Fibroblast of lung (primary cell): ENCODE measurements around the gene KCND3. TPM values are rescaled to one million over a fixed set of nuclear protein-coding genes. Genes with fewer than 3 reads are reported as not detected.

ENCODE experiments used
- DNase-seq, 2 donors: peaks; one replicate each; pipeline versions ENCODE4 v3.0.0 to v3.0.0-alpha.2; 2010; ENCODE audit warnings: low read depth in 2 of 2
- H2AFZ ChIP-seq: 2 replicates; pipeline ENCODE4 v1.5.1; 2012; ENCODE audit warnings: low read length, control low read depth, inconsistent platforms
- H3K27ac ChIP-seq: 2 replicates; pipeline ENCODE4 v1.5.1; 2011; ENCODE audit warnings: low read length, control low read depth; ENCODE audit not compliant: insufficient read depth
- H3K27me3 ChIP-seq: 2 replicates; pipeline ENCODE4 v1.5.1; 2011; ENCODE audit warnings: mild to moderate bottlenecking, low read length; ENCODE audit not compliant: control insufficient read depth, insufficient read depth
- H3K36me3 ChIP-seq: 2 replicates; pipeline ENCODE4 v1.5.1; 2011; ENCODE audit warnings: low read length; ENCODE audit not compliant: control insufficient read depth, insufficient read depth
- H3K4me1 ChIP-seq: 2 replicates; pipeline ENCODE4 v1.5.1; 2011; ENCODE audit warnings: low read length; ENCODE audit not compliant: control insufficient read depth, insufficient read depth; ENCODE audit errors: extremely low read depth
- H3K4me2 ChIP-seq: 2 replicates; pipeline ENCODE4 v1.5.1; 2011; ENCODE audit warnings: low read length, control low read depth; ENCODE audit not compliant: insufficient read depth; ENCODE audit errors: extremely low read depth
- H3K4me3 ChIP-seq, 4 experiments: fragments of 200-600 bp in 1 of 4; sonication (generic) in 1 of 4; replicated peaks in 1 of 4; 2 replicates each; pipeline ENCODE4 v1.5.1; 2011 to 2016; ENCODE audit warnings: low read length in 4 of 4, low read depth in 3 of 4, mild to moderate bottlenecking in 3 of 4, control low read depth in 2 of 4, inconsistent platforms in 1 of 4, mixed read lengths in 1 of 4; ENCODE audit not compliant: insufficient read depth in 1 of 4; ENCODE audit errors: control extremely low read depth in 1 of 4
- H3K79me2 ChIP-seq: 2 replicates; pipeline ENCODE4 v1.5.1; 2012; ENCODE audit warnings: mild to moderate bottlenecking, low read length, inconsistent platforms; ENCODE audit not compliant: control insufficient read depth, insufficient read depth
- H3K9ac ChIP-seq: 2 replicates; pipeline ENCODE4 v1.5.1; 2011; ENCODE audit warnings: mild to moderate bottlenecking, low read length, control low read depth; ENCODE audit not compliant: insufficient read depth
- H3K9me3 ChIP-seq: 2 replicates; pipeline ENCODE4 v1.5.1; 2012; ENCODE audit warnings: low read depth, low read length; ENCODE audit not compliant: control insufficient read depth, insufficient read depth
- H4K20me1 ChIP-seq: 2 replicates; pipeline ENCODE4 v1.5.1; 2011; ENCODE audit warnings: low read length; ENCODE audit not compliant: control insufficient read depth, insufficient read depth; ENCODE audit errors: extremely low read depth
- CTCF ChIP-seq, 2 donors: IDR thresholded peaks in 1 of 2; conservative IDR thresholded peaks in 1 of 2; 1 replicate in 1 of 2; 2 replicates in 1 of 2; pipeline ENCODE4 v1.5.1; 2011 to 2012; ENCODE audit warnings: low read length in 2 of 2, control low read depth in 1 of 2, inconsistent platforms in 1 of 2, low read depth in 1 of 2, mild to moderate bottlenecking in 1 of 2
- EZH2 ChIP-seq: IDR thresholded peaks from 2 replicates; pipeline ENCODE4 v1.5.1; 2012; ENCODE audit warnings: low read length, control low read depth, mild to moderate bottlenecking; ENCODE audit errors: missing control alignments
- polyA plus RNA-seq, 2 donors: library from polyadenylated mRNA; depleted of rRNA in 1 of 2; stranded (reverse) in 1 of 2; unstranded in 1 of 2; fragments of >200 nt; gene quantifications; 2 replicates each; pipeline ENCODE4 v1.2.1, GENCODE V29; 2011 to 2012; ENCODE audit warnings: missing spikeins in 1 of 2
- total RNA-seq: library from RNA; depleted of rRNA; stranded (reverse); fragments of >200 nt; gene quantifications from 2 replicates; pipeline ENCODE4 v1.2.1, GENCODE V29; 2014

The KCND3 gene
- total and polyA plus RNA-seq, 2 donors (not counting 1 experiment from before 2014, with no cell fraction given): 0.66 to 9.3 TPM

- Histone ChIP-seq H3K4me2 (no peak overlapping the region), H3K4me1 (no peaks in the 10 kb centered on the region), H3K79me2 (no peaks in the 10 kb centered on the region), H3K4me3 (no peak overlapping the region), H3K27me3 (no peaks in the 10 kb centered on the region), H3K36me3 (no peaks in the 10 kb centered on the region), H4K20me1 (no peaks in the 10 kb centered on the region), H3K9me3 (no peaks in the 10 kb centered on the region), H3K27ac (no peak overlapping the region), H2AFZ (no peak overlapping the region), H3K9ac (no peak overlapping the region)
- TF ChIP-seq EZH2 (no peak), CTCF (conservative IDR thresholded peaks at IDR 0.05 in 1 of 2, IDR thresholded peaks at IDR 0.05 in 1 of 2; ENCODE audit: low read depth in 1 of 2, low read length in 2 of 2) (no peak)
- DNase-seq: no peak
Observed at GRCh38 chr1:111909030-111909429, 80.4 kb downstream of the KCND3 start.

DNA sequence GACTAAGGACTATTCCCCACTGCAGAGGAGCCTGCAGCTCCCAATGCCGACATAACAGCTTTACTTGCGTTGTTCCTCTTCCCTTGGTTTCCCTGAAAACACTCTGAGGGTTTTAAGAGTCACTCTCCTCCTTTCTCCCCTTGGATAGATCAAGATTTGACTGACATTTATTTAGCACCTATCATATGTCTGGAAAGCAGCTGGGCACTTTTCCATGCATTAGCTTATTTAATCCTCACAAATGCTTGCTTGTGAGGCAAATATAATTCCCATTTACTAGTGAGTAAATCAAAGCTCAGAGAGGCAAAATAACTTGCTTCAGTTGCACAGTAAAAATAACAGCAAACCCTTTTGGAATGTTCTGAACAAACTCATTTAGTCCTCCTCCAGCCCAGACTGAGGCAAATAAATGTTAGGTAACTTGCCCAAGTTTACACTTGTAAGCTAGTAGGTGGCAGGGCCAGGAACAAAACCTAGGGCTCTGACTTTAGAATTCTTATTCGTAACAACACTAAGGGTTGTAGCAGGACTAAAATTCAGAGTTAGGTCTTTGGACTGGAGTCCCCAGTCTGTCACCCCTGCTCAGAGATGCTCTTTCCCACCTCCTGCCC, 81.4 kb downstream of the KCND3 start:
- no peak overlapping the region for H3K27ac ChIP-seq
- H3K27me3 ChIP-seq: no peaks in the 10 kb centered on the region
- no peak overlapping the region for H3K9ac ChIP-seq
- no peaks in the 10 kb centered on the region for H3K4me1 ChIP-seq
- no peak overlapping the region for H2AFZ ChIP-seq
- no peaks in the 10 kb centered on the region for H3K79me2 ChIP-seq
- no peak for DNase-seq
- no peaks in the 10 kb centered on the region for H3K9me3 ChIP-seq
- no peaks in the 10 kb centered on the region for H3K36me3 ChIP-seq
- H3K4me2 ChIP-seq: no peak overlapping the region
- no peak overlapping the region for H3K4me3 ChIP-seq
- no peak for TF ChIP-seq EZH2
- no peak for TF ChIP-seq CTCF (conservative IDR thresholded peaks at IDR 0.05 in 1 of 2, IDR thresholded peaks at IDR 0.05 in 1 of 2; ENCODE audit: low read depth in 1 of 2, low read length in 2 of 2)
- no peaks in the 10 kb centered on the region for H4K20me1 ChIP-seq

- H3K4me3 ChIP-seq: no peak overlapping the region
- no peak for TF ChIP-seq CTCF (conservative IDR thresholded peaks at IDR 0.05 in 1 of 2, IDR thresholded peaks at IDR 0.05 in 1 of 2; ENCODE audit: low read depth in 1 of 2, low read length in 2 of 2)
- TF ChIP-seq EZH2: no peak
- no peak for DNase-seq
- H3K9ac ChIP-seq: no peak overlapping the region
- no peaks in the 10 kb centered on the region for H3K9me3 ChIP-seq
- no peak overlapping the region for H2AFZ ChIP-seq
- no peaks in the 10 kb centered on the region for H4K20me1 ChIP-seq
- no peaks in the 10 kb centered on the region for H3K27me3 ChIP-seq
- no peak overlapping the region for H3K27ac ChIP-seq
- H3K4me1 ChIP-seq: no peaks in the 10 kb centered on the region
- H3K36me3 ChIP-seq: no peaks in the 10 kb centered on the region
- H3K4me2 ChIP-seq: no peak overlapping the region
- H3K79me2 ChIP-seq: no peaks in the 10 kb centered on the region
Observed at GRCh38 chr1:111907321-111907720, 82.1 kb downstream of the KCND3 start.
